ENCODE measurements around the gene SP1.

The SP1 gene

DNA sequence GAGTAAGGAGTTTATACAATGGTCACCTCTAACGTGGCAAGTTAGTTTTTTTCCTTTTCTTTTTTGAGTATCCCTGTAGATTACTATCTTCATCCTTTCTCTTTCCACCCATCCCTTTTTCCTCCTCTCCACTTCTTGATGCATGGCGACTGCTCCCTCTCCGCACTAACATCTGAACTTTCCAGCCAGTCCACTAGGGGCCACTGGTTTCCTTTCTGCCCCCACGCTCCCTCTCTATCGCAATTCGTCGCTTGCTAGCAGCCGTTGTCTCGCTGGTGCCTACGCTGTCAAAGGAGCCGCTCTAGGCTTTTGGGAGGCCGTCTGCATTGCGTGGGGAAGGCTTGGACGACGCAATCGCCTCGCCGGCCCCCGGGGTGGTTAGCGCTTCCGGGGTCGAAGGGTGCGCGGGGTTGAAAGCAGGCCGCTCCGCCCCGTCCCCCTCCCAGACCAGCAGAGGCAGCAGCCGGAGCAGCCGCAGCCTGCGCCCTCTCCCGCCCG, 71.7 kb downstream of the SP1 start, which contains the start of gene PCBP2:
Gene PCBP2 (plus strand): TSS at position 442 of the 498 bp plus-strand sequence. CDS start 2,699 bp downstream, outside the sequence.
- peak; percentile 96 for DNase-seq (ENCODE audit: low read depth)

DNA sequence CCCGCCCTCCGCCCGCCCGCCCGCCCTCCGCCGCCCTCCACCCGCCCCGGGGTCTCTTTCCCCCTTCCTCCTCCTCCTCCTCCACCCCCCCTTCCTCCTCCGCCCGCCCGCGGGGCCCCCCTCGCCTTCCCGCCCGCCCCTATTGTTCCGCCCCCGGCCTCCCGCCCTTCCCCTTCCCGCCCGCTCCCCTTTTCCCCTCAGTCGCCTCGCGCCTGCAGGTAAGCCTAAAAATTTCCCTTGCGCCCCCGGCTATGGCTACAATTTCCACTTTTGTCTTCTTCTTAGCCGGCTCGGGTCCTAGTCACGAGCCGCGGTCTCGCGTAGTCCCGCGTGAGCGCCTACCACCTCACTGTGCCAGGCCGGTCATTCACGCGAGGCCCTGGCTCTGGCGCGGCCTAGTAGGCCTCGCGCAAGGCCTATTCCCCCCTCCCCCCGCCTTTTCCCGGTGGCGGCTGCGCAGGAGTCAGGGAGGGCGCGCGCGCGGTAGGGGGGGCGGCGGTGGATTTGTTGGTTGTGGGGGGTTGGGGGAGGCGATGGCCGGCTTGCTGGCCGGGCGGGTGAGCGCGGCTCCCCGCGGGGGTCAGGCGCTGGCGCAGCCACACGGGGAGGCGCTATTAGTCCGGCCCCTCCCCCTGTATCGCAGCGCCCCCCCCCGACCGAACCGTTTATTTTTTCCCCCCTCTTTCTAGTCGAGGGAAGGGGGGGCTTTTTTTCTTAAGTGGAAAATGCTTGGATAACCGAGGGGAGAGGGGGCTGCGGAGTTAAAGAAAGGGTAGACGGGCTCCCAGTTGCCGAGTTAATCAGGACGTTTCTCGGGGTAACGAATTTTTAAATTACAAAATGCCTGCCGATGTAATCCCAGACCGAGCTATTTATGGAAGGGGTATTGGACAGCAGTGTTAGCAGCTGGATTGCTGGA, 72.4 kb downstream of the SP1 start:
- peak; percentile 69 for DNase-seq (ENCODE audit: low read depth)

DNA sequence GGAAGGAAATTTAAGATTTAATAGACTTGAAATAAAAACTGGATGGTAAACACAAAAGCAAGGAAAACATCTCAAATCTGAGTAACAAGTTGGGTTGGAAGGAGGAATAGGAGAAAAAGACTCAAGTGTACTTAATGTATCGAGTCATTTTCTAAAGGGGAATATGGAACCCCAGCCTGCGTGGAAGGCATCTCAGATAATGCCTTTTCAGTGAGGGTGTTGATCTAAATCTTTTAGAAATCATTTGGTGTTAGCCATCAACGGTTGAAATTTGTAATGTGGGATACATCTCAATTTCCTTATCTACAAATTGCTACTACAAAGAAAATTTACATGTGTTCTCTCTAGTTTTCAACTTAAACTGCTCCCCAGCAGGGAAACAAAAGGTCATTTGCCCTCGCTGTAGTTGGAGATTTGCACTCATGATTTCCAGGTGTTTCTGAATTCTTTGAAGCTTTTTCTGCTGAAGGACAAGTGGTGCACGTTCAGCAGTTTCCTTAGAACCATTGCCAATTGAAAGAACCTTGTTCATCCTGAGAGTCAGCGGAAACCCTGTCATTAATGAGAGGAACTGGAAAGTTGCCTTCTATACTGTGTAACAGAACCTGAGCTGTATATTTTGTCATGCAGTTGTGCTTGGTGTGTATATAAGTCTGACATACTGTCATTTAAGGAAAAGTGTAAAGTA, 74.1 kb downstream of the SP1 start:
- DNase-seq (ENCODE audit: low read depth), result no peak

DNA sequence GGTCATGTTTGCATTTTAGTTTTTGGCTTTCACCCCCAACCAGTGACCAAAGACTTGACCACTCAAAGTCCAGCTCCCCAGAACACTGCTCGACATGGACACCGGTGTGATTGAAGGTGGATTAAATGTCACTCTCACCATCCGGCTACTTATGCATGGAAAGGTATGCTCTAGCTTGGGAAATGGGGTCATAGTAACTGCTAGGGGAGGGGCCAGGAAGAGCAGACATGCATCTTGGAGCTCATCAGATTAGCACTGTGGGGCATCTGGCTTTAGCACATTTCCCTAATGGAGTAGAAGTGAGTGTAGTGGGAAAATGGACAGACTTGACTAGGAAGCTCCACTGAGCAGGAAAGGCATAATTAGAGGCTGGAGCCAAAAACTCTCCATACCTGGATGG, 74.7 kb downstream of the SP1 start:
- no peak for DNase-seq (ENCODE audit: low read depth)

DNA sequence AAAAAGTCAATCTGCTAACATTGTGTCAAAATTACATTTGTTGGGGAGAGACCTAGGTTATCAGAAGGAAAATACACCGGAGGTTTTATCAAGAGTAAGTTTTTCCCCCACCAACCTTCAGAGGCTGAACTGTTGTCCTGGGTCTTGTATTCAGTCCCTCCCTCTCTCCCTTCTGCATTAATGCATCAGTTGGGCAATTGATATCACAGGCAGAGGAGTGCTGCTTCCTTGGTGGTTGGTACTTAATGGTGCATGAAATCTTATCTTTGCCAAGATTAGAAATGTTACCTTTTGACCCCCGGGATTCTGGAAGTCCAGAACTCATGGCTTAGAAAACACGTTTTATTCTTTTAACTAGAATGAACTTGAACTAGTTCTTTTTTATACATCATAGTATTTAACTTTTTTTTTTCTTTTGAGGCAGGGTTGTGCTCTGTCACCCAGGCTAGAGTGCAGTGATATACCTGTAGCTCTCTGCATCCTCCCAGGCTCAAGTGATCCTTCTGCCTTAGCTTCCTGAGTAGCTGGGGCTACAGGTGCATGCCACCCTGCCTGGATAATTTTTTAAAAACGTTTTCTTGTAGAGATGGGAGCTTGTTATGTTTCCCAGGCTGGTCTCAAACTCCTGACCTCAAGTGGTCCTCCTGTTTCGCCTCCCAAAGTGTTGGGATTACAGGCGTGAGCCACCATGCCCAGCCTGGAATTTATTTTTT, 76.8 kb downstream of the SP1 start:
- no peak for DNase-seq (ENCODE audit: low read depth)

DNA sequence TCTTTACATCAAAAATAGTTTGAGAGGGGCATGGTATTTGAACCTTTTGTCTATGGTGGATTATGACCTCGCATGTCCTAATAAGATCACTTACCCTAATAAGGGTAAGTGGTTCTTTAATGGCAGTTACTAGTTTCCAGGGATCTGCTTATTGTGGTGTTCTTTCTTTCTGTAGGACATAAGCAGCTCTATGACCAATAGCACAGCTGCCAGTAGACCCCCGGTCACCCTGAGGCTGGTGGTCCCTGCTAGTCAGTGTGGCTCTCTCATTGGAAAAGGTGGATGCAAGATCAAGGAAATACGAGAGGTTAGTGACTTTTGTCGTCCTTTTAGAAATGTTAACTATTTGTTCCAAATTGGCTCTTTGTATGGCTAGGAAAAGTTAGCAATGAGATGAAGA, 79.1 kb downstream of the SP1 start:
- DNase-seq (ENCODE audit: low read depth), result no peak

DNA sequence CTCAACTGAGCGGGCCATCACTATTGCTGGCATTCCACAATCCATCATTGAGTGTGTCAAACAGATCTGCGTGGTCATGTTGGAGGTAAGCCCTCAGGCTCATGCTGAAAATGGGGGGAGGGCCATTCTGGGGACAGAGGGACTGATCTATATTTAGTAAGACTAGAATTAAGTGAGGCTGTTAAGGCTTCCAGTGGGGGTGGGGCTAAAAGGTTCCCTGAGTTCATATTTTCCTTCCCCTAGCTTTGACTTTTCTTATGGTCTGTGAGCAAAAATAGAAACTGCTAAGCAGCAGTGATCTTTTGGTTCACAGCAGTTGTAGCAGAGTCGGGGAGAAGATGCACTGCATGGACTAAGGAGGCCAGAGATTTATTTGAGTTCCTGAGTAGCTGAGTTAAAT, 81.1 kb downstream of the SP1 start:
- no peak for DNase-seq (ENCODE audit: low read depth)

DNA sequence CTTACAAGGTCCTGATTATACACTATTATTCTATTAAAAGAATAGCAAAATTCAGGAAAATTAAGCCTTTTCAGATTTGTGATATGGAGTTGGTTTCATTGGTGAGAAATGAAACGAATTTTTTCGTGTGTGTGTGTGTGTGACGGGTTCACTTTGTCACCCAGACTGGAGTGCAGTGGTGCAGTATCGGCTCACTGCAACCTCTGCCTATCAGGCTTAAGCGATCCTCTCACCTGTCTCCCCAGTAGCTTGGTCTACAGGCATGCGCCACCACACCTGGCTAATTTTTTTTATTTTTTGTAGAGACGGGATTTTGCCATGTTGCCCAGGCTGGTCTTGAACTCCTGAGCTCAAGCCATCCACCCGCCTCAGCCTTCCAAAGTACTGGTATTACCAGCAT, 81.6 kb downstream of the SP1 start:
- DNase-seq (ENCODE audit: low read depth), result no peak

DNA sequence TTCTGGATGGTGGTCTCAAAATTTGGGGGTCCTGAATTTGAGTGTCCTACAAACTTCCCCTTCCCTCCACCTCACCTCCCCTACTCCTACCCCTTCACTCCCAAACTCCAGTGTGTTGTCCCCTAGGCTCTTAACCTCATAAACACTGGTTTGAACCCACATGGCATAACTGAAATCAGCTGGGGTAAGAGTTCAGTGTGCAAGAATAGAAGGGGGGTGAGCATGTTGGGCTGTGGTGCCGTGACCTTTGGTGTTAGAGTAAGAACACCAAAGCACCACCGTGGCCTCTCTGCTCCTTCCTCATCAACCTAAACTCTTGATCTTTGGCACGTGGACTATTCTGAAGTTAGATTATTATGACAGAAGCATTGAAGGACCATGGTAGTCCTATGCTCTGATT, 83.0 kb downstream of the SP1 start:
- no peak for DNase-seq (ENCODE audit: low read depth)

DNA sequence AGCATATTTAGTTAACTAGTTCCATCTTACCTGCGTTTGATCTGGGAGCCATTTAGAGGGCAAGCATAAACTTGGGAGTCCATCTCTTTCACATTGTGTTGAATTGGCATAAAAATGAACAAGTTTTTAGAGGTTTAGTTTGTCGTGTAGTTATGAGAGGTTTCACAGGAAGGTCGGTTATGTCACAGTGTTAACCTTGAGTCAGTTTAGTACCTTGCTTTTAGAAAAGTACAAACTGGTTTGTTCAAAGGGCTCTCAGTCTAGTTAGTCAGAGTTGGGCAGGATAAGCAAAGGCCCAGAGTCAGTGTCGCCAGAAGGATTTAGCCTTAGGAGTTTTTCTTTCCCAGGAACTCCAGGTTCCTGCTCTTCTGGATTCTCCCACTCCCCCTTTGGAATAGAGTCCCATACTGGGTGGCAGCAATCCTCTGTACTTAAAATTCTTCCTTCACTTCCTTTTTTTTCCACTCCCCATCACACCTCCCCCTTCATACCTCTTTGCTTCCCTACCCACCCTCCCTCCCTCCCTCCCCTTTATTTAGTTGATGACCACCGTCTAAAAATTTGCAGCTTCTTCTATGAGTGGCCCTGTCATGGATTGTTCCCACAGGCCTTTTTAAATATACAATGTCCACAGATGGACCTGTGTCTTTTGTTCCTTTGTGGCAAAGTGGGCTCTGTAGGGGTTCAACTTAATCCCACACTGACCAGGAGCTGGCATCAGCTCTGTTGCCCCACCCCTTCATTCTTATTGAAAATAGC, 84.0 kb downstream of the SP1 start:
- no peak for DNase-seq (ENCODE audit: low read depth)

DNA sequence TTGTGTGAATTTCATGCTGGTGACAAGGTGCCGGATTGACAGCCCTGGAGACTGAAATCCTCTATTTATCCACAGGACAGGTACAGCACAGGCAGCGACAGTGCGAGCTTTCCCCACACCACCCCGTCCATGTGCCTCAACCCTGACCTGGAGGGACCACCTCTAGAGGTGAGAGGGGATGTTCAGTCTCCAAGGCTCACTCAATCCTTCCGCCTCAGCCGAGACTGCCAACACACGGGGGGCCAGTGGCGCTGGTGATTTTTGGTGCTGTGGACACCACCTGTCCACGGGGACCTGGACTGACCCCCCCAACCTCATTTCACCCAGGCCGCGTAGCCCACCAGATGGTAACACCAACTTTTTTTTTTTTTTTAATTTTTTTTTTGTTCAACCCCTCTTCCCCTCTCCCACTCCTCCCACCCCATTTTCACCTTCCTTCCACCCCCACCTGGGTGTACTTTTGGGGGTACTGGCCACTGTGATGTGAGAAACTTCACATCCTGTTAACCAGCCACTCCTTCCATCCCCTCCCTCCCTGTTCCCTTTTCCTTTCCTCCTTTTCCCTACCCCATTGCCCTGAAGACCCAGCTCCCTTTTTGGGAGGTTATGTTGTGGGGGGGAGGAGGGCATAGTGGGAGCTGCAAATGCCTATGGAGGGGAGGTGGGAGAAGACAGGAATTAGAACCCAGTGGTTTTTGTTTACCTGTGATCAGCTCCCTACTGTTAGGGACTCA, 84.9 kb downstream of the SP1 start:
- no peak for DNase-seq (ENCODE audit: low read depth)

DNA sequence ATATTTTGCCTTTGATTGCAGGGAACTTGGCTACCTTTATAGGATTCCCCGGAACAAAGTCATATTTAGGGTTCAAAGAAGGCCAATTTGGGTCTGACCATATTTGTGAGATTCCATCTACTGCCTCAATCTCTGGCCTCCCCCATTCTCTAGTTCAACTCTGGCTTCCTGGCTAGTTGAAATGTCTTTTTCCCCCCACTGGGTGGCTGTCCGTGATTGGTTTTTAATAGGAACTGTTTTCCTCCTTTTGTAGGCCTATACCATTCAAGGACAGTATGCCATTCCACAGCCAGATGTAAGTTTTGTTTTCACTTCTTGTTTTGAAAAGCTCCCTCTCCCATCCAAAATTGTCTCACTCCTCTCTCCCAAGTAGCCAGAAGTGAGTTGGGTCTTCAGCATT, 85.7 kb downstream of the SP1 start:
- DNase-seq (ENCODE audit: low read depth), result no peak
